ENCODE results near the gene GPR160.

GPR160 gene

GRCh38 chr3:170075441-170076091 is 37.8 kb downstream of the GPR160 start:
- no peak overlapping the region for H3K27ac Mint-ChIP-seq
- no peaks in the 10 kb centered on the region for H3K27me3 Mint-ChIP-seq
- H3K4me1 Mint-ChIP-seq (ENCODE audit: low read depth), result peaks cover 5% of the 10 kb centered on the region
- H3K4me3 Mint-ChIP-seq, result no peak overlapping the region
- peaks cover 11% of the 10 kb centered on the region for H3K36me3 Mint-ChIP-seq (ENCODE audit: low read depth)
- H3K9me3 Mint-ChIP-seq, result peaks cover 12% of the 10 kb centered on the region

- Mint-ChIP-seq H3K4me3 (no peak overlapping the region), H3K36me3 (ENCODE audit: low read depth) (peaks cover 14% of the 10 kb centered on the region), H3K27ac (no peak overlapping the region), H3K27me3 (no peaks in the 10 kb centered on the region), H3K4me1 (ENCODE audit: low read depth) (peaks cover 5% of the 10 kb centered on the region), H3K9me3 (peaks cover 12% of the 10 kb centered on the region)
Measured at GRCh38 chr3:170076715-170077238, 39.0 kb downstream of the GPR160 start.

GRCh38 chr3:170077361-170077760 is 39.6 kb downstream of the GPR160 start:
- peaks cover 11% of the 10 kb centered on the region for H3K9me3 Mint-ChIP-seq
- no peak overlapping the region for H3K27ac Mint-ChIP-seq
- H3K27me3 Mint-ChIP-seq, result no peaks in the 10 kb centered on the region
- peaks cover 5% of the 10 kb centered on the region for H3K4me1 Mint-ChIP-seq (ENCODE audit: low read depth)
- peaks cover 20% of the 10 kb centered on the region for H3K36me3 Mint-ChIP-seq (ENCODE audit: low read depth)
- no peak overlapping the region for H3K4me3 Mint-ChIP-seq

- H3K36me3 Mint-ChIP-seq (ENCODE audit: low read depth), result peaks cover 22% of the 10 kb centered on the region
- H3K27ac Mint-ChIP-seq, result no peak overlapping the region
- H3K4me3 Mint-ChIP-seq, result no peak overlapping the region
- no peaks in the 10 kb centered on the region for H3K9me3 Mint-ChIP-seq
- H3K27me3 Mint-ChIP-seq, result no peaks in the 10 kb centered on the region
- peaks cover 5% of the 10 kb centered on the region for H3K4me1 Mint-ChIP-seq (ENCODE audit: low read depth)
Measured at GRCh38 chr3:170078620-170079281, 41.0 kb downstream of the GPR160 start.

- Mint-ChIP-seq H3K27me3 (no peaks in the 10 kb centered on the region), H3K9me3 (no peaks in the 10 kb centered on the region), H3K4me1 (ENCODE audit: low read depth) (peaks cover 5% of the 10 kb centered on the region), H3K36me3 (ENCODE audit: low read depth) (peaks cover 22% of the 10 kb centered on the region), H3K27ac (no peak overlapping the region), H3K4me3 (no peak overlapping the region)
Measured at GRCh38 chr3:170079536-170080165, 41.9 kb downstream of the GPR160 start.

GRCh38 chr3:170080605-170081004 is 42.8 kb downstream of the GPR160 start:
- Mint-ChIP-seq H3K36me3 (ENCODE audit: low read depth) (peaks cover 24% of the 10 kb centered on the region), H3K9me3 (no peaks in the 10 kb centered on the region), H3K4me3 (no peak overlapping the region), H3K4me1 (ENCODE audit: low read depth) (peaks cover 5% of the 10 kb centered on the region), H3K27me3 (no peaks in the 10 kb centered on the region), H3K27ac (no peak overlapping the region)

- Mint-ChIP-seq H3K4me3 (no peak overlapping the region), H3K27ac (no peak overlapping the region), H3K36me3 (ENCODE audit: low read depth) (peaks cover 27% of the 10 kb centered on the region), H3K27me3 (no peaks in the 10 kb centered on the region), H3K4me1 (ENCODE audit: low read depth) (peaks cover 5% of the 10 kb centered on the region), H3K9me3 (no peaks in the 10 kb centered on the region)
Measured at GRCh38 chr3:170081079-170081741, 43.4 kb downstream of the GPR160 start.

- no peak overlapping the region for H3K4me3 Mint-ChIP-seq
- H3K27ac Mint-ChIP-seq, result peak overlapping the region; percentile 12
- H3K4me1 Mint-ChIP-seq (ENCODE audit: low read depth), result no peaks in the 10 kb centered on the region
- no peaks in the 10 kb centered on the region for H3K9me3 Mint-ChIP-seq
- H3K27me3 Mint-ChIP-seq, result no peaks in the 10 kb centered on the region
- peaks cover 44% of the 10 kb centered on the region for H3K36me3 Mint-ChIP-seq (ENCODE audit: low read depth)
Measured at GRCh38 chr3:170083343-170083742, 45.5 kb downstream of the GPR160 start.

GRCh38 chr3:170085396-170085795 is 47.6 kb downstream of the GPR160 start:
- no peak overlapping the region for H3K4me3 Mint-ChIP-seq
- H3K4me1 Mint-ChIP-seq (ENCODE audit: low read depth), result no peaks in the 10 kb centered on the region
- no peak overlapping the region for H3K27ac Mint-ChIP-seq
- H3K9me3 Mint-ChIP-seq, result no peaks in the 10 kb centered on the region
- H3K36me3 Mint-ChIP-seq (ENCODE audit: low read depth), result peaks cover 56% of the 10 kb centered on the region
- H3K27me3 Mint-ChIP-seq, result no peaks in the 10 kb centered on the region

- Mint-ChIP-seq H3K36me3 (ENCODE audit: low read depth) (peaks cover 74% of the 10 kb centered on the region), H3K4me1 (ENCODE audit: low read depth) (peaks cover 3% of the 10 kb centered on the region), H3K9me3 (no peaks in the 10 kb centered on the region), H3K27ac (no peak overlapping the region), H3K27me3 (no peaks in the 10 kb centered on the region), H3K4me3 (no peak overlapping the region)
Measured at GRCh38 chr3:170089862-170090600, 52.2 kb downstream of the GPR160 start.

GRCh38 chr3:170090601-170090981 is 52.8 kb downstream of the GPR160 start:
- Mint-ChIP-seq H3K4me1 (ENCODE audit: low read depth) (peaks cover 3% of the 10 kb centered on the region), H3K27me3 (no peaks in the 10 kb centered on the region), H3K9me3 (no peaks in the 10 kb centered on the region), H3K36me3 (ENCODE audit: low read depth) (peaks cover 74% of the 10 kb centered on the region), H3K4me3 (no peak overlapping the region), H3K27ac (no peak overlapping the region)

- Mint-ChIP-seq H3K9me3 (no peaks in the 10 kb centered on the region), H3K4me3 (no peak overlapping the region), H3K27me3 (no peaks in the 10 kb centered on the region), H3K27ac (no peak overlapping the region), H3K36me3 (ENCODE audit: low read depth) (peaks cover 76% of the 10 kb centered on the region), H3K4me1 (ENCODE audit: low read depth) (peaks cover 3% of the 10 kb centered on the region)
Measured at GRCh38 chr3:170092907-170093306, 55.1 kb downstream of the GPR160 start.

- H3K9me3 Mint-ChIP-seq, result no peaks in the 10 kb centered on the region
- H3K36me3 Mint-ChIP-seq (ENCODE audit: low read depth), result peaks cover 85% of the 10 kb centered on the region
- no peak overlapping the region for H3K4me3 Mint-ChIP-seq
- H3K27me3 Mint-ChIP-seq, result no peaks in the 10 kb centered on the region
- H3K27ac Mint-ChIP-seq, result no peak overlapping the region
- H3K4me1 Mint-ChIP-seq (ENCODE audit: low read depth), result peaks cover 14% of the 10 kb centered on the region
Measured at GRCh38 chr3:170095771-170096170, 58.0 kb downstream of the GPR160 start.

GRCh38 chr3:170096342-170096741 is 58.5 kb downstream of the GPR160 start:
- H3K4me3 Mint-ChIP-seq, result no peak overlapping the region
- peaks cover 11% of the 10 kb centered on the region for H3K4me1 Mint-ChIP-seq (ENCODE audit: low read depth)
- no peaks in the 10 kb centered on the region for H3K27me3 Mint-ChIP-seq
- H3K27ac Mint-ChIP-seq, result no peak overlapping the region
- peaks cover 85% of the 10 kb centered on the region for H3K36me3 Mint-ChIP-seq (ENCODE audit: low read depth)
- H3K9me3 Mint-ChIP-seq, result no peaks in the 10 kb centered on the region
